SK-N-SH (cell line): Measurements from ENCODE around the gene TLR2.

Experiments
- GABPA ChIP-seq: IDR thresholded peaks from 2 replicates; pipeline ENCODE4 v1.4.0; 2012; ENCODE audit warnings: low read depth, mild to moderate bottlenecking
- JUND ChIP-seq: IDR thresholded peaks from 2 replicates; pipeline ENCODE4 v1.4.0; 2012
- POLR2AphosphoS5 ChIP-seq: IDR thresholded peaks from 2 replicates; pipeline ENCODE4 v1.6.1; 2012; ENCODE audit warnings: low read depth, low read length
- RAD21 ChIP-seq: IDR thresholded peaks from 2 replicates; pipeline ENCODE4 v1.6.1; 2012; ENCODE audit warnings: mild to moderate bottlenecking, low read length
- RXRA ChIP-seq: IDR thresholded peaks from 2 replicates; pipeline ENCODE4 v1.4.0; 2012; ENCODE audit warnings: low read depth, mild to moderate bottlenecking, borderline replicate concordance
- SIN3A ChIP-seq: IDR thresholded peaks from 2 replicates; pipeline ENCODE4 v1.6.1; 2012; ENCODE audit warnings: low read depth, mild to moderate bottlenecking, low read length, moderate library complexity, borderline replicate concordance
- TF ChIP-seq, protein P1 (sequence below): IDR thresholded peaks from 2 replicates; pipeline ENCODE4 v1.4.0; 2012; ENCODE audit warnings: low read depth
- TF ChIP-seq, protein P2 (sequence below): fragments of 200-600 bp; sonication (generic); IDR thresholded peaks from 2 replicates; pipeline ENCODE4 v1.6.1; 2017; ENCODE audit warnings: antibody characterized with exemption, mild to moderate bottlenecking, moderate library complexity
- TF ChIP-seq, protein P3 (sequence below): IDR thresholded peaks from 2 replicates; pipeline ENCODE4 v1.6.1; 2012; ENCODE audit warnings: mild to moderate bottlenecking, low read depth, low read length, moderate library complexity
- TF ChIP-seq, protein P4 (sequence below): IDR thresholded peaks from 2 replicates; pipeline ENCODE4; 2012

DNA sequence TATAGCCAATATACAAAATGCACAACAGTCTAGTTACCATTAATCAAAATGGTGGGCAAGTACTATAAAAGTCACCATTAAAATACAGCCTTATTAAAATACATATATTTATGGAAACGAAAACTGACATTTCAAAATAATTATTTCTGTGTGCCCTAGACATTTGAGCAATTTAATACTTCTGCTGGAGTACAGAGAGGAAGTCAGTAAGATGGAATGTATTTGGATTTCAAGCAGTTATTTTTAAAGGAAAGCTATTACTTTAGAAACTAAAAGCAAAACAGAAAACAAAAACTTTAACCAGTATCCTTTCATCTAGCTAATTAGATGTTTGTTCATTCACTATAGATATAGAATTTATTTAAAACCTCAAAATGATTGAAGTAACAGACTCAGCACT lies 37.8 kb upstream of the TLR2 start:
- TF ChIP-seq, protein P1, sequence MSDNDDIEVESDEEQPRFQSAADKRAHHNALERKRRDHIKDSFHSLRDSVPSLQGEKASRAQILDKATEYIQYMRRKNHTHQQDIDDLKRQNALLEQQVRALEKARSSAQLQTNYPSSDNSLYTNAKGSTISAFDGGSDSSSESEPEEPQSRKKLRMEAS, result no peak
- TF ChIP-seq GABPA, result no peak
- no peak for TF ChIP-seq SIN3A
- no peak for TF ChIP-seq RAD21
- TF ChIP-seq, protein P2, sequence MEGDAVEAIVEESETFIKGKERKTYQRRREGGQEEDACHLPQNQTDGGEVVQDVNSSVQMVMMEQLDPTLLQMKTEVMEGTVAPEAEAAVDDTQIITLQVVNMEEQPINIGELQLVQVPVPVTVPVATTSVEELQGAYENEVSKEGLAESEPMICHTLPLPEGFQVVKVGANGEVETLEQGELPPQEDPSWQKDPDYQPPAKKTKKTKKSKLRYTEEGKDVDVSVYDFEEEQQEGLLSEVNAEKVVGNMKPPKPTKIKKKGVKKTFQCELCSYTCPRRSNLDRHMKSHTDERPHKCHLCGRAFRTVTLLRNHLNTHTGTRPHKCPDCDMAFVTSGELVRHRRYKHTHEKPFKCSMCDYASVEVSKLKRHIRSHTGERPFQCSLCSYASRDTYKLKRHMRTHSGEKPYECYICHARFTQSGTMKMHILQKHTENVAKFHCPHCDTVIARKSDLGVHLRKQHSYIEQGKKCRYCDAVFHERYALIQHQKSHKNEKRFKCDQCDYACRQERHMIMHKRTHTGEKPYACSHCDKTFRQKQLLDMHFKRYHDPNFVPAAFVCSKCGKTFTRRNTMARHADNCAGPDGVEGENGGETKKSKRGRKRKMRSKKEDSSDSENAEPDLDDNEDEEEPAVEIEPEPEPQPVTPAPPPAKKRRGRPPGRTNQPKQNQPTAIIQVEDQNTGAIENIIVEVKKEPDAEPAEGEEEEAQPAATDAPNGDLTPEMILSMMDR, result no peak
- TF ChIP-seq RXRA, result no peak
- no peak for TF ChIP-seq JUND
- TF ChIP-seq, protein P3, sequence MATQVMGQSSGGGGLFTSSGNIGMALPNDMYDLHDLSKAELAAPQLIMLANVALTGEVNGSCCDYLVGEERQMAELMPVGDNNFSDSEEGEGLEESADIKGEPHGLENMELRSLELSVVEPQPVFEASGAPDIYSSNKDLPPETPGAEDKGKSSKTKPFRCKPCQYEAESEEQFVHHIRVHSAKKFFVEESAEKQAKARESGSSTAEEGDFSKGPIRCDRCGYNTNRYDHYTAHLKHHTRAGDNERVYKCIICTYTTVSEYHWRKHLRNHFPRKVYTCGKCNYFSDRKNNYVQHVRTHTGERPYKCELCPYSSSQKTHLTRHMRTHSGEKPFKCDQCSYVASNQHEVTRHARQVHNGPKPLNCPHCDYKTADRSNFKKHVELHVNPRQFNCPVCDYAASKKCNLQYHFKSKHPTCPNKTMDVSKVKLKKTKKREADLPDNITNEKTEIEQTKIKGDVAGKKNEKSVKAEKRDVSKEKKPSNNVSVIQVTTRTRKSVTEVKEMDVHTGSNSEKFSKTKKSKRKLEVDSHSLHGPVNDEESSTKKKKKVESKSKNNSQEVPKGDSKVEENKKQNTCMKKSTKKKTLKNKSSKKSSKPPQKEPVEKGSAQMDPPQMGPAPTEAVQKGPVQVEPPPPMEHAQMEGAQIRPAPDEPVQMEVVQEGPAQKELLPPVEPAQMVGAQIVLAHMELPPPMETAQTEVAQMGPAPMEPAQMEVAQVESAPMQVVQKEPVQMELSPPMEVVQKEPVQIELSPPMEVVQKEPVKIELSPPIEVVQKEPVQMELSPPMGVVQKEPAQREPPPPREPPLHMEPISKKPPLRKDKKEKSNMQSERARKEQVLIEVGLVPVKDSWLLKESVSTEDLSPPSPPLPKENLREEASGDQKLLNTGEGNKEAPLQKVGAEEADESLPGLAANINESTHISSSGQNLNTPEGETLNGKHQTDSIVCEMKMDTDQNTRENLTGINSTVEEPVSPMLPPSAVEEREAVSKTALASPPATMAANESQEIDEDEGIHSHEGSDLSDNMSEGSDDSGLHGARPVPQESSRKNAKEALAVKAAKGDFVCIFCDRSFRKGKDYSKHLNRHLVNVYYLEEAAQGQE, result no peak
- TF ChIP-seq, protein P4, sequence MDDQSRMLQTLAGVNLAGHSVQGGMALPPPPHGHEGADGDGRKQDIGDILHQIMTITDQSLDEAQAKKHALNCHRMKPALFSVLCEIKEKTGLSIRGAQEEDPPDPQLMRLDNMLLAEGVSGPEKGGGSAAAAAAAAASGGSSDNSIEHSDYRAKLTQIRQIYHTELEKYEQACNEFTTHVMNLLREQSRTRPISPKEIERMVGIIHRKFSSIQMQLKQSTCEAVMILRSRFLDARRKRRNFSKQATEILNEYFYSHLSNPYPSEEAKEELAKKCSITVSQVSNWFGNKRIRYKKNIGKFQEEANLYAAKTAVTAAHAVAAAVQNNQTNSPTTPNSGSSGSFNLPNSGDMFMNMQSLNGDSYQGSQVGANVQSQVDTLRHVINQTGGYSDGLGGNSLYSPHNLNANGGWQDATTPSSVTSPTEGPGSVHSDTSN, result no peak
- no peak for TF ChIP-seq POLR2AphosphoS5
